ENCODE data around the gene CEACAM4. TPM values are rescaled to one million over a fixed set of nuclear protein-coding genes. Genes with fewer than 3 reads are reported as not detected.

Gene CEACAM4
- polyA plus RNA-seq, 1 donor (not counting 4 experiments of a cell fraction or from before 2014, with no cell fraction given), result not detected

GRCh38 chr19:41591951-41592562, 34.8 kb downstream of the CEACAM4 start:
- H3K36me3 ChIP-seq (ENCODE audit: control insufficient read depth in 2 of 2, extremely low read depth in 1 of 2, insufficient read depth in 2 of 2, low read length in 2 of 2), result no peaks in the 10 kb centered on the region
- H3K4me3 ChIP-seq (ENCODE audit: control insufficient read depth in 2 of 3, extremely low read depth in 1 of 3, insufficient read depth in 2 of 3, low read depth in 1 of 3, low read length in 3 of 3), result no peak overlapping the region
- H3K9me3 ChIP-seq (ENCODE audit: control insufficient read depth, low read depth, low read length), result no peaks in the 10 kb centered on the region
- no peaks in the 10 kb centered on the region for H3K79me2 ChIP-seq (ENCODE audit: control insufficient read depth, insufficient read depth, low read length)
- no peak overlapping the region for H3K27ac ChIP-seq (ENCODE audit: control insufficient read depth, insufficient read depth, low read length)
- H3K4me1 ChIP-seq (ENCODE audit: control insufficient read depth, extremely low read depth, insufficient read depth, low read length), result no peaks in the 10 kb centered on the region
- peaks cover 2% of the 10 kb centered on the region for H3K27me3 ChIP-seq (ENCODE audit: control insufficient read depth, extremely low read depth, insufficient read depth, low read length)
- FAIRE-seq, result no peak
- no peak overlapping the region for H3K4me2 ChIP-seq (ENCODE audit: control insufficient read depth, extremely low read depth, insufficient read depth, low read depth, low read length)
- no peak overlapping the region for H2AFZ ChIP-seq (ENCODE audit: control insufficient read depth, low read length)
- H3K9ac ChIP-seq (ENCODE audit: control insufficient read depth, extremely low read depth, insufficient read depth, low read length), result no peak overlapping the region
- dilution Hi-C loops (cut with MboI; ENCODE audit: extremely low pct_ligation_motif_present, low sequenced_read_pairs), result no loop called here
- TF ChIP-seq EZH2 (IDR thresholded peaks at IDR 0.05; ENCODE audit: low read length), result no peak
- no peak for TF ChIP-seq CTCF (optimal IDR thresholded peaks at IDR 0.05 in 1 of 3, IDR thresholded peaks at IDR 0.05 in 1 of 3, conservative IDR thresholded peaks at IDR 0.05 in 1 of 3; ENCODE audit: extremely low read depth in 1 of 3, insufficient read depth in 2 of 3, low read length in 3 of 3)
- DNase-seq (ENCODE audit: low read depth, low spot score), result no peak
- H4K20me1 ChIP-seq (ENCODE audit: control insufficient read depth, extremely low read depth, insufficient read depth, low read length), result peaks cover 3% of the 10 kb centered on the region
- no peaks in the 10 kb centered on the region for H3K9me1 ChIP-seq (ENCODE audit: control insufficient read depth, extremely low read depth, insufficient read depth, low read length)

GRCh38 chr19:41590936-41591335, 35.9 kb downstream of the CEACAM4 start:
- FAIRE-seq, result no peak
- no peak for TF ChIP-seq EZH2 (IDR thresholded peaks at IDR 0.05; ENCODE audit: low read length)
- TF ChIP-seq CTCF (optimal IDR thresholded peaks at IDR 0.05 in 1 of 3, IDR thresholded peaks at IDR 0.05 in 1 of 3, conservative IDR thresholded peaks at IDR 0.05 in 1 of 3; ENCODE audit: extremely low read depth in 1 of 3, insufficient read depth in 2 of 3, low read length in 3 of 3), result no peak

More at GRCh38 chr19:41590936-41591335, 35.9 kb downstream of the CEACAM4 start:
- no peak overlapping the region for H3K4me3 ChIP-seq (ENCODE audit: control insufficient read depth in 2 of 3, extremely low read depth in 1 of 3, insufficient read depth in 2 of 3, low read depth in 1 of 3, low read length in 3 of 3)
- no peak for DNase-seq (ENCODE audit: low read depth, low spot score)
- no peaks in the 10 kb centered on the region for H3K9me3 ChIP-seq (ENCODE audit: control insufficient read depth, low read depth, low read length)
- dilution Hi-C loops (cut with MboI; ENCODE audit: extremely low pct_ligation_motif_present, low sequenced_read_pairs), result no loop called here
- H3K79me2 ChIP-seq (ENCODE audit: control insufficient read depth, insufficient read depth, low read length), result no peaks in the 10 kb centered on the region
- no peaks in the 10 kb centered on the region for H3K4me1 ChIP-seq (ENCODE audit: control insufficient read depth, extremely low read depth, insufficient read depth, low read length)
- H3K9ac ChIP-seq (ENCODE audit: control insufficient read depth, extremely low read depth, insufficient read depth, low read length), result no peak overlapping the region
- H3K27ac ChIP-seq (ENCODE audit: control insufficient read depth, insufficient read depth, low read length), result no peak overlapping the region
- H3K36me3 ChIP-seq (ENCODE audit: control insufficient read depth in 2 of 2, extremely low read depth in 1 of 2, insufficient read depth in 2 of 2, low read length in 2 of 2), result no peaks in the 10 kb centered on the region
- peaks cover 2% of the 10 kb centered on the region for H3K27me3 ChIP-seq (ENCODE audit: control insufficient read depth, extremely low read depth, insufficient read depth, low read length)
- H2AFZ ChIP-seq (ENCODE audit: control insufficient read depth, low read length), result no peak overlapping the region
- H3K4me2 ChIP-seq (ENCODE audit: control insufficient read depth, extremely low read depth, insufficient read depth, low read depth, low read length), result no peak overlapping the region
- H4K20me1 ChIP-seq (ENCODE audit: control insufficient read depth, extremely low read depth, insufficient read depth, low read length), result peaks cover 3% of the 10 kb centered on the region
- no peaks in the 10 kb centered on the region for H3K9me1 ChIP-seq (ENCODE audit: control insufficient read depth, extremely low read depth, insufficient read depth, low read length)

All from keratinocyte (primary cell).